Neuronal stem cell (in vitro differentiated cells): Measurements from ENCODE around the gene PCDHA1.

Source experiments
- DNase-seq: peaks from one replicate; pipeline ENCODE4 v3.0.0-alpha.2; 2013; ENCODE audit warnings: low spot score
- H2AFZ ChIP-seq: one replicate; pipeline ENCODE4 v1.6.1; 2013; ENCODE audit warnings: mild to moderate bottlenecking, low read length, inconsistent platforms
- H2AK5ac ChIP-seq: 2 replicates; pipeline ENCODE4 v1.6.1; 2013; ENCODE audit warnings: low read depth, mild to moderate bottlenecking, inconsistent platforms, low read length, moderate library complexity, mixed read lengths
- H2BK120ac ChIP-seq: 2 replicates; pipeline ENCODE4 v1.6.1; 2013; ENCODE audit warnings: low read depth, mild to moderate bottlenecking, inconsistent platforms, low read length, moderate library complexity, mixed read lengths
- H2BK12ac ChIP-seq: one replicate; pipeline ENCODE4 v1.6.1; 2013; ENCODE audit warnings: low read length, inconsistent platforms
- H2BK15ac ChIP-seq: 2 replicates; pipeline ENCODE4 v1.6.1; 2013; ENCODE audit warnings: mild to moderate bottlenecking, low read length, inconsistent platforms, mixed read lengths
- H2BK5ac ChIP-seq: one replicate; pipeline ENCODE4 v1.6.1; 2013; ENCODE audit warnings: inconsistent platforms, mild to moderate bottlenecking, low read length, moderate library complexity
- H3K14ac ChIP-seq: one replicate; pipeline ENCODE4 v1.6.1; 2013; ENCODE audit warnings: low read length, inconsistent platforms
- H3K18ac ChIP-seq: 2 replicates; pipeline ENCODE4 v1.6.1; 2013; ENCODE audit warnings: low read length, inconsistent platforms
- H3K23ac ChIP-seq: 2 replicates; pipeline ENCODE4 v1.6.1; 2013; ENCODE audit warnings: low read depth, mild to moderate bottlenecking, mixed read lengths, low read length, inconsistent platforms; ENCODE audit not compliant: poor library complexity
- H3K27ac ChIP-seq: replicated peaks from 3 replicates; pipeline ENCODE4 v1.5.1; 2013; ENCODE audit warnings: low read length, inconsistent platforms
- H3K27me3 ChIP-seq, 3 experiments: 2 replicates each; pipeline ENCODE4 v1.6.1; 2013; ENCODE audit warnings: low read length in 3 of 3, mild to moderate bottlenecking in 2 of 3, inconsistent platforms in 1 of 3, low read depth in 1 of 3, mixed read lengths in 1 of 3, moderate library complexity in 1 of 3; ENCODE audit not compliant: control insufficient read depth in 3 of 3, insufficient read depth in 3 of 3
- H3K36me3 ChIP-seq, 2 donors: replicated peaks in 1 of 2; 2 replicates each; pipeline ENCODE4 v1.6.1; 2013; ENCODE audit warnings: low read length in 2 of 2; ENCODE audit not compliant: control insufficient read depth in 2 of 2, insufficient read depth in 2 of 2
- H3K4ac ChIP-seq: 2 replicates; pipeline ENCODE4 v1.6.1; 2013; ENCODE audit warnings: inconsistent platforms, mild to moderate bottlenecking, low read length, moderate library complexity
- H3K4me1 ChIP-seq, 2 donors: 1 replicate in 1 of 2; 2 replicates in 1 of 2; pipeline ENCODE4 v1.6.1; 2013; ENCODE audit warnings: low read length in 2 of 2, low read depth in 1 of 2; ENCODE audit not compliant: control insufficient read depth in 2 of 2, insufficient read depth in 1 of 2
- H3K4me2 ChIP-seq: one replicate; pipeline ENCODE4 v1.6.1; 2013; ENCODE audit warnings: mild to moderate bottlenecking, low read length, inconsistent platforms; ENCODE audit not compliant: insufficient read depth, poor library complexity, severe bottlenecking
- H3K4me3 ChIP-seq, 2 donors: 2 replicates each; pipeline ENCODE4 v1.5.1; 2013; ENCODE audit warnings: low read length in 2 of 2, mild to moderate bottlenecking in 2 of 2, inconsistent platforms in 1 of 2, moderate library complexity in 1 of 2
- H3K79me1 ChIP-seq: one replicate; pipeline ENCODE4 v1.6.1; 2013; ENCODE audit warnings: low read depth, mild to moderate bottlenecking, inconsistent platforms, low read length, moderate library complexity
- H3K9ac ChIP-seq: one replicate; pipeline ENCODE4 v1.6.1; 2013; ENCODE audit warnings: mild to moderate bottlenecking, low read depth, low read length, inconsistent platforms; ENCODE audit not compliant: poor library complexity
- H3K9me3 ChIP-seq, 2 donors: replicated peaks in 1 of 2; 2 replicates each; pipeline versions ENCODE3 to v1.6.1; 2013; ENCODE audit warnings: low read length in 2 of 2, mild to moderate bottlenecking in 2 of 2, inconsistent platforms in 1 of 2, low read depth in 1 of 2, mixed read lengths in 1 of 2, moderate library complexity in 1 of 2; ENCODE audit not compliant: control insufficient read depth in 2 of 2, insufficient read depth in 1 of 2
- H4K8ac ChIP-seq: one replicate; pipeline ENCODE4 v1.6.1; 2013; ENCODE audit warnings: low read depth, mild to moderate bottlenecking, inconsistent platforms, low read length, moderate library complexity
- H4K91ac ChIP-seq: one replicate; pipeline ENCODE4 v1.6.1; 2013; ENCODE audit warnings: low read length, low read depth, mild to moderate bottlenecking, inconsistent platforms; ENCODE audit not compliant: poor library complexity
- WGBS, 2 donors: extraction: QIAGEN DNeasy Blood & Tissue Kit; methylation state at CpG; one replicate each; pipeline ENCODE4 v1.1.7; 2013; ENCODE audit warnings: missing lambda C conversion rate in 2 of 2, mixed read lengths in 1 of 2; ENCODE audit not compliant: insufficient read length in 2 of 2, insufficient replicate concordance in 1 of 2; ENCODE audit errors: extremely low coverage in 2 of 2; 5-methylcytosine and 5-hydroxymethylcytosine counted together

PCDHA1 gene

GRCh38 chr5:141039517-141039916, 253.6 kb downstream of the PCDHA1 start:
- no peak overlapping the region for H3K14ac ChIP-seq
- peak overlapping the region in 1 of 2 donors; percentile 67 for H3K4me3 ChIP-seq
- no peak overlapping the region for H3K4ac ChIP-seq
- H3K9ac ChIP-seq: no peak overlapping the region
- no peak overlapping the region for H2BK5ac ChIP-seq
- DNase-seq: no peak
- peak overlapping the region; percentile 75 for H3K4me2 ChIP-seq
- H4K8ac ChIP-seq: no peak overlapping the region
- no peak overlapping the region for H2BK12ac ChIP-seq
- H3K36me3 ChIP-seq: no peaks in the 10 kb centered on the region
- no peaks in the 10 kb centered on the region for H3K9me3 ChIP-seq
- peaks cover 4 to 5% of the 10 kb centered on the region in 2 donors for H3K4me1 ChIP-seq
- no CpG with 5 or more reads among the region's 3 CpGs for WGBS, 2 donors
- no peak overlapping the region for H2BK120ac ChIP-seq
- no peak overlapping the region for H4K91ac ChIP-seq
- H3K23ac ChIP-seq: no peak overlapping the region
- H3K18ac ChIP-seq: no peak overlapping the region
- H3K79me1 ChIP-seq: no peaks in the 10 kb centered on the region
- H2AFZ ChIP-seq: peak overlapping the region; percentile 76
- no peak overlapping the region for H3K27ac ChIP-seq
- no peaks in the 10 kb centered on the region for H3K27me3 ChIP-seq
- no peak overlapping the region for H2BK15ac ChIP-seq
- H2AK5ac ChIP-seq: no peak overlapping the region

GRCh38 chr5:141040093-141040770, 254.3 kb downstream of the PCDHA1 start:
- H4K8ac ChIP-seq: no peak overlapping the region
- H2BK12ac ChIP-seq: no peak overlapping the region
- no peak overlapping the region for H2BK120ac ChIP-seq
- H3K36me3 ChIP-seq: no peaks in the 10 kb centered on the region
- H3K4me3 ChIP-seq: peak overlapping the region; percentile 67 to 71
- H3K4me2 ChIP-seq: peak overlapping the region; percentile 75
- H3K4me1 ChIP-seq: peaks cover 4 to 5% of the 10 kb centered on the region in 2 donors
- H3K23ac ChIP-seq: no peak overlapping the region
- H3K14ac ChIP-seq: no peak overlapping the region
- no peaks in the 10 kb centered on the region for H3K9me3 ChIP-seq
- H3K4ac ChIP-seq: no peak overlapping the region
- no peak overlapping the region for H2BK5ac ChIP-seq
- no peak overlapping the region for H3K18ac ChIP-seq
- H3K27ac ChIP-seq: peak overlapping the region; percentile 24
- peak overlapping the region; percentile 93 for H3K9ac ChIP-seq
- H3K27me3 ChIP-seq: no peaks in the 10 kb centered on the region
- H2AFZ ChIP-seq: peak overlapping the region; percentile 76
- WGBS, 2 donors: no CpG with 5 or more reads among the region's 24 CpGs
- no peaks in the 10 kb centered on the region for H3K79me1 ChIP-seq
- no peak overlapping the region for H4K91ac ChIP-seq
- no peak overlapping the region for H2BK15ac ChIP-seq
- DNase-seq: peak; percentile 74
- H2AK5ac ChIP-seq: no peak overlapping the region

GRCh38 chr5:141040771-141041426, 255.0 kb downstream of the PCDHA1 start:
- no peak overlapping the region for H2BK12ac ChIP-seq
- peak overlapping the region; percentile 76 for H2AFZ ChIP-seq
- H2AK5ac ChIP-seq: no peak overlapping the region
- no peak overlapping the region for H2BK15ac ChIP-seq
- peak overlapping the region; percentile 67 to 71 for H3K4me3 ChIP-seq
- no peaks in the 10 kb centered on the region for H3K36me3 ChIP-seq
- H3K18ac ChIP-seq: no peak overlapping the region
- H4K8ac ChIP-seq: no peak overlapping the region
- no peaks in the 10 kb centered on the region for H3K27me3 ChIP-seq
- H3K23ac ChIP-seq: no peak overlapping the region
- WGBS, 2 donors: no CpG with 5 or more reads among the region's 25 CpGs
- H2BK120ac ChIP-seq: no peak overlapping the region
- no peaks in the 10 kb centered on the region for H3K79me1 ChIP-seq
- no peak overlapping the region for H4K91ac ChIP-seq
- H3K27ac ChIP-seq: peak overlapping the region; percentile 24
- DNase-seq: peak; percentile 99
- no peak overlapping the region for H3K9ac ChIP-seq
- no peak overlapping the region for H3K14ac ChIP-seq
- H3K4ac ChIP-seq: no peak overlapping the region
- H3K4me2 ChIP-seq: peak overlapping the region; percentile 75
- no peaks in the 10 kb centered on the region for H3K9me3 ChIP-seq
- peaks cover 4 to 5% of the 10 kb centered on the region in 2 donors for H3K4me1 ChIP-seq
- H2BK5ac ChIP-seq: no peak overlapping the region

GRCh38 chr5:141041427-141041785, 255.5 kb downstream of the PCDHA1 start:
- no peaks in the 10 kb centered on the region for H3K9me3 ChIP-seq
- H4K91ac ChIP-seq: no peak overlapping the region
- H3K14ac ChIP-seq: no peak overlapping the region
- H4K8ac ChIP-seq: no peak overlapping the region
- no peak overlapping the region for H2BK120ac ChIP-seq
- H3K18ac ChIP-seq: no peak overlapping the region
- no peak for DNase-seq
- H3K4me3 ChIP-seq: no peak overlapping the region
- peaks cover 4 to 5% of the 10 kb centered on the region in 2 donors for H3K4me1 ChIP-seq
- no peak overlapping the region for H3K4me2 ChIP-seq
- H3K23ac ChIP-seq: no peak overlapping the region
- no peak overlapping the region for H2BK12ac ChIP-seq
- no CpG with 5 or more reads among the region's 4 CpGs for WGBS, 2 donors
- peak overlapping the region; percentile 48 for H2AFZ ChIP-seq
- no peak overlapping the region for H3K4ac ChIP-seq
- H3K36me3 ChIP-seq: no peaks in the 10 kb centered on the region
- H3K79me1 ChIP-seq: no peaks in the 10 kb centered on the region
- no peak overlapping the region for H3K9ac ChIP-seq
- H2BK15ac ChIP-seq: no peak overlapping the region
- H2BK5ac ChIP-seq: no peak overlapping the region
- H2AK5ac ChIP-seq: no peak overlapping the region
- H3K27ac ChIP-seq: no peak overlapping the region
- no peaks in the 10 kb centered on the region for H3K27me3 ChIP-seq
